Islet precursor cell (in vitro differentiated cells): ENCODE data around the gene YLPM1.

Experiments used
- DNase-seq: peaks from one replicate; pipeline ENCODE4 v3.0.0-alpha.2; 2018

Gene YLPM1

DNA sequence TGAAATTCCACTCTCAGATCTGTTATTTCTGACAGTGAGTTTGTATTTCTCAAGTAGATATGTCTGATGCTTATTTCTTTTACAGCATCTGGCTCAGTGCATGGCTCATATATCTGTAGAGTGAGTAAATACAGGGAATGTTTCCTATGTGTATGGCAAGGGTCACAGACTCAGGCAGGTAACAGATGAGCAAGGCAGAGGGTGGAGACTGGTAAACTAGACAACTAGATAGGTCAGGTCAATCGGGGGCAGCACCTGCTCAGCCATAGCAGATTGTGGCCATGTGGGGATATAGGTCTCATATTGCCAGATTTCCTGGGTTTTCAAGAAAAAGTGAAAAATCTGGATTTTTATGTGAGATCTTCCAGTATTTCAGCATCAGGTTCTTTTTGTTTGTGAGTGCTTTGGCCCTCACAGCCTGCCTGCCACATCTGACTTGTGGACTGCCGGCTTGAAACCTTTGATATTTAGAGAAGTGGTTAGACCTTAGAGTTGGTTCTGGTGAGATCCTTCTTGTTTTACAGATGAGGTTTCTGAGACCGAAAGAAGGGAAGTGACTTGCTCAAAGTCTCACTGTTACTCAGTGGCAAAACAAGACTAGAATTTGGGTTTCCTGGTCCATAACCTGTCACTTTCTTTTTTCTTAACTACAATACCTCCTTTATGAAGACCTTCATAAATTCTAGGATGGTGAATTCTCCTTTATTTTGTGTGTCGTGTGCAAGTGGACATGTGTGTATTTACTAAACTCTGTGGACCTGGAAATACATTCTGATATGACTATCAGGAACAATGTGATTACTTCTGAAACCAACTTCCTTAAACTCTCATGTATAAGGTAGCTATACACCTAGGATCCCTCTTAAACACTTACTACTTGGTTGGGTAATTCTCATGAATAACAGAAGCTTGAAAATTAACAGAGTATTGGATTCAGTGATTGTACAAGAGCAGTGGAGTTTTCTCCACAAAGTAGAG is 78.4 kb downstream of the YLPM1 start:
- DNase-seq = no peak

DNA sequence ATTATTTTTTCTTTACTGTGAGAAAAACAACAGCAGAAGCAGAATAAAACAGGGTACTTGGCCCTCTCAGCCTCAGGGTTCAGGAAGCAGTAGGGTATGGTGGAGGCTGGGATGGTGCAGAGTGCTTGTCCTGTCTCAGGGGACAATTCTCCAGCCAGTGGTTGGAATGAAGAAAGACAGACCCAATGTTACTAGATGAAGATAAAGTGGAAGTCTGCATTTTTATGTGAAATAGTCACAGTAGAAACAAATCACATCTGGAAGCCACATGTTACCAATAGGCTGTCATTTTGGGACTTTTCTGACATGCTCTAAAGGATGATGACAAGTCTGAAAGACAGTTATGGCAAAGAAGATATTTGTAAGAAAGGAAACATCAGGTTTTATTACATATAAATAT is 80.5 kb downstream of the YLPM1 start:
- DNase-seq = no peak

DNA sequence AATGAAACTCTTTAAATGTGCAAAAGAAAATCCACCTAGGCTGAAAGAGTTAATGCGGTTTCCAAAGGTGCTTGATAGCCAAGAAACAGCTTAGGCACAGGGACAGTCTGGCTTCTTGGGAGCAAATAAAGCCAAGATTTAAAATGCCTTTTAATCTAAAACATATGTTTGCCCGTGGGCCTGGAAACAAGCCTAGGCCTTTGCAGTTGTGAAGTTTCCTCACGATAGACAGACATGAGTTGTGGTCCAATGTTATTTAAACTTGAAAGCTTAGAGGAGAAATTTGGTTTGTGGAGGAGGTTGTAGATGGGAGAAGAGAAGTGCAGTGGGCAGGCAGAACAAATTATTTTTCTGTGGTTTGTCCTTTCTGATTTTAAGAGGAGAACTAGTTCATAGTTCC is 83.1 kb downstream of the YLPM1 start:
- DNase-seq = no peak

DNA sequence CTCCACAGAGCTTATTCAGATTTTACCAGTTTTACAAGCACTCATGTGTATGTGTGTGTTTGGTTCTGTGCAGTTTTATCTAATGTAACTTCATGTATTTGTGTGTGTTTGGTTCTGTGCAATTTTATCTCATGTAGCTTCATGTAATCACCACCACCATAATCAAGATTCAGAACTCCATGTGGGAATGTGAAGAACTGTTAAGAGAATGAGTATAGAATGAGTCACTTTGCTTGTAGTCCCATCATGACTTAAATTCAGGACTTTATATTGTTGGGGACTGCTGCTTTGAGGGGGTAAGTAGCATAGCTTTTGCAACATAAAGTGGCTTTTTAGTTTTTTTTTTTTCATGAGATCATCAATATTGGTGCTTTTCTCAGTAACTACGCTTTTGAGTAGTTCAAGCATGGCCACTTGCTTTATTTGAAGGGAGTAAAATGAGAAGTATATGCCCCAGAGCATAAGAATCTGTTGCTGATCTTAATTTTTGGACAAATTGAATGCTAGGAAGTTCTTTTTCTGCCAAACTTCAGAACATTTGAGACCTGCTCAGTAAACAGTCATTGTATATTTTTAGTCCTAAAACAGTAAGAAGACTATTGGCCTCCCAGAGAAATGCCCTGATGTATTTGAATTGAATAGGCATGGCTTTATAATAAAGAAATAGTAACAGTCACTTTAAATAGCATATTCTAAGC is 84.0 kb downstream of the YLPM1 start:
- no peak for DNase-seq

DNA sequence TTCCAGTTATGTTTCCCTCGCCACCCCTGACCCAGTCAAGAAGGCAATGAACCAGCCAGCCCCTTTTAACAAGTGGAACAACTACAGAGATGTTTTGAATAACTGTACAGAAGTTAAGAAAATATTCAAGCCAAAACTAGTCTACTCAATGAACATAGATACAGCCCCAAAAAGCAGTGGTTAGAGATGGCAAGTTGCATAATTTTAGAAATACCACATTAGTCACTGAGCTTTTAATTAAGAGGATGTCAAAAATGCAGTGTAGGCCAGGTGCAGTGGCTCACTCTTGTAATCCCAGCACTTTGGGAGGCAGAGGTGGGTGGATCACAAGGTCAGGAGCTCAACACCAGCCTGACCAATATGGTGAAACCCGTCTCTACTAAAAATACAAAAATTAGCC is 85.7 kb downstream of the YLPM1 start:
- DNase-seq = no peak

DNA sequence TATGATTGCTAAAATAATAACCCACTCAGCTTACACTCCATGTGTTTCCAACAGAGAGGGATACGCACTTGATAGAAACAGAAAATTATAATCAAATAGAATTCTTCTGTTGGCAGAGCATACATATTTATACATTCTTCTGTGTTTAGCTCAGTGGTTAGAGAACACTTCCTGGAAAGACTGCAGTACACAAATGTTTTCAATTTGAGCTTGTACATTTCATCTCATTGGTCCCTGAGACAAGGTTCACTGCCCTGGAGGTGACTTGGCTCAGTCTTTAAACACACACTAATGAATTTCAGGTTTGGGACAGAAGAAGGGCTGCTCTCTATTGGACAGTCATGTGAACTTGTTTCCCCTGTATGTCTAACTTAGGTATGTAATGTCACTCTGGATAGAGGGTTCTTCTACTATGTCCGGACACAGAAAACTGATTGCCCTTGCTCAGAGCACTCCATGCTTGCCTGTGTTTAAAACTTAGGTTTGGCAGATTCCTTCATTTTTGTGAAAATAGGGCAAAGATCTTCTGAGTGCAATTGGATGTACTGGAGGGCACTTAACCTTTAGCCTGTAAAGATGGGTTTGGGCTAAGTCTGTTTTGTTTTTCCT is 89.9 kb downstream of the YLPM1 start:
- no peak for DNase-seq

DNA sequence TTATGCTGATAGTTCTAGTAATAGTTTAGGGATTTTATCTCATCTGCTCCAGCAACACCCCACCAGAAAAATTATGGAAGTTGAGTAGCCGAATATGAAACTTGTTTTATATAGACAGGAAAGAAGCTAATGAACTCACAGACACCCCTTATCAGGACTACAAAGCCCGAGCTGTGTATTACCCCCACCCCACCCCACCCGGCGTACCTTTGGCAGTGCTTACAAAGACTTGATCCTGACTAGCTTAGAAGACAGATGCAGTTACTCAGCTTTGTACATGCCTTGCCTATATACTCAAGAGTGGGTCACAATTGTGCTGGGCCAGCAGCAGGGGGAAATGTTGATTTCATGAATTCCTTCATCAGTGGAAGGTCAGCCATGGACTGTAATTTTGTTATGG is 90.5 kb downstream of the YLPM1 start:
- no peak for DNase-seq

DNA sequence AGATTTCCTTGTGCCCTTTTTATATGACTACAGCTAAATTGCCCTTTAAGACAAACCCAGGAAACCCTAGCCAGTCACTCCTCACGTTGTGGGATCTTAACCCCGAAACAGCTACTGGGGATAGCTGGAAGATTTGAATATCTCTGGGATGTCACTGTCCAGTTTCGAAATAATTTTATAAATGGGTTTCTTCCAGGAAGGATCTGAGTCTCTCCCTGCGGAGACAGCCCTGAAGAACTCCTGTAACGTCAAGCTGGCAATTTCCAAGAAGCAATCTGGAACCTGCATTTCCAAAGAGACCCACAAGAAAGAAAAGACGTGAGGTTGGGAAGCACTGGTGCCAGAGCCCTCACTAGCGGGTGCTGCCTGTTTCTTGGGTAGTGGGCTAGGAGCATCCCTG is 91.9 kb downstream of the YLPM1 start:
- no peak for DNase-seq

DNA sequence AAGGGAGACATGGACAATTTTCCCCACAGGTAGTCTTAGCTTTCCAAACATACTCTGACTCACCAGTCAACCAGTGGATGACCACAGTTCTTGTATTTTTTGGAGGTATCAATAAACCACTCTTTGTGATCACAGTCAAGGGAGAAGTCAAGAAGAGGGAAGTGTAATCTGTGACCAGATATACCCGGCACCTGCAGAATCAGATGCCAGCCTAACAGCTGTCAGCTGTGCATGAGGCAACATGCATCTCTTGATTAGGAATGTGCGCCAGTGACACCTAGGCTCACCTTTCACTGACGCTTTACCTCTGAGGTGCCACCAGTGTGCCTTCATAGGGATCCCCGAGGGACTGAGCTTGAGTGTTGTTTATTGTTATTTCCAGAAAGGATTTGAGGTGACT is 92.8 kb downstream of the YLPM1 start:
- no peak for DNase-seq

DNA sequence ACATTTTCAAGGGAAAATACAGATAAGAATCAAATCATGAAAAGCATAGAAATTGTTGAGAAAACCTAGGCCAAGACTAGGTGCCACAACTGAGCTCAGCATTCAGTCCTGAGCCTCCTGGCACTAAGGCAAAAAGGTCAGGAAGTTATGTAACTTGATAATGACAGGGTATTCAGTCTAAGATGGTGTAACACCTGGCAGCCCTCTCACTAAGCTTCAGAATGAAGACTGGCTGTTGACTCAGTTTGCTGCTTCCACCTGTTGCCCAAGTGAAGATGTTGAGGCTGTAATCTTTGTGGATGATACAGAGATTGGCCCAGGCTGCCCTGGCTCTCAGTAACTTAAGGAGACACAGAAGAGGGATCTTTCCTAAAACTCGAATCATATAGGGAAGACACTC is 93.2 kb downstream of the YLPM1 start:
- no peak for DNase-seq

DNA sequence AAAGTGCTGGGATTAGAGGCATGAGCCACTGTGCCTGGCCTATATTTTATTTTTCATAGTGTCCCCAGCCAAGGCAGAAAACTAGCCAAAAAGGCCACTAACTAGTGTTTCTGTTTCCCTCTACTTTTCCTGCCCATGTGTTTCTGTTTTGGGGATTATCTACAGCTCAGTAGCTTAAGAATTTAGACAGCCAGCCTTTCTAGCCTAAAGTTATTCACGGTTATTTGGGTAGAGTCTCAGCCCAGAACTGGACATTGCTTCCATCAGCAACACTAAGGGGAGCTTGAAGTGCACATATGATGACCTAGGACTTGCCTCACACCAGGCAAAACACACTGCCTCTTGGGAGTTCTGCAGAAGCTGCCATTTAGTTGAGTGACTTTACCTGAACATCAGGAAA is 94.9 kb downstream of the YLPM1 start:
- no peak for DNase-seq

DNA sequence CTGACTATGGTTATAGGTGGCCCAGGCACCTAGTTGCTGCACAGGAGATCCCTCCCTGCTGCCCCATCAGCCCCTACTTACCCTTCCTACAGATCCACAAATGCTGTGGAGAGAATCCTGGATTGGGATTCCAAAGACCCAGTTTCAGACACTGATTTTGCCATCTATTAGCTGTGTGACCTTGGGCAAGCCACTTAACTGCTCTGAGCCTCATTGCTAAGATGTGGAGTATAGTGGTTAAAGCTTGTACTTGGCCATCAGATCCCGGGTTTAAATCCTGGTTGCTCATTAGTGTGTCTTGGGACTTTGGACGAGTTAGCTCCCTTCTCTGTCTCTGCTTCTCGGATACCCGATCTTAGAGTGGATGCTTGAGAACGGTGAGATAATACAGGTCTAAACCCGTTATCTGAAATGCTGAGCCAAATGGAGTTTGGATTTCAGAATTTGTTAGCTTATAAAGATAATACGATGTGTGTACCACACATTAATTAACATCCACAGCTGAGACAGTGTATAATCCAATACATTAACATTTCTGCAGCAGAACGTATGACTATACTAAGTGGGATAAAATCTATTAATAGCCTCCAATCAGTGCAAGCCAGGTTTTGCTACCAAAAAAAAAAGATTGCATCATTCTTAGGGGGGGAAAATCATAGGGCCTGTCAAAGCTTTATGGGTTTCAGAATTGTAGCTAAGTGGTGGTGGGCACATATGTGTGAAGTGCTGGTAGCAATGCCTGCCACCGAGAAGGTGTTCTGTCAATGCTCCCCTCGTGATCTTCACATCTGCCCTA is 96.8 kb downstream of the YLPM1 start:
- no peak for DNase-seq

DNA sequence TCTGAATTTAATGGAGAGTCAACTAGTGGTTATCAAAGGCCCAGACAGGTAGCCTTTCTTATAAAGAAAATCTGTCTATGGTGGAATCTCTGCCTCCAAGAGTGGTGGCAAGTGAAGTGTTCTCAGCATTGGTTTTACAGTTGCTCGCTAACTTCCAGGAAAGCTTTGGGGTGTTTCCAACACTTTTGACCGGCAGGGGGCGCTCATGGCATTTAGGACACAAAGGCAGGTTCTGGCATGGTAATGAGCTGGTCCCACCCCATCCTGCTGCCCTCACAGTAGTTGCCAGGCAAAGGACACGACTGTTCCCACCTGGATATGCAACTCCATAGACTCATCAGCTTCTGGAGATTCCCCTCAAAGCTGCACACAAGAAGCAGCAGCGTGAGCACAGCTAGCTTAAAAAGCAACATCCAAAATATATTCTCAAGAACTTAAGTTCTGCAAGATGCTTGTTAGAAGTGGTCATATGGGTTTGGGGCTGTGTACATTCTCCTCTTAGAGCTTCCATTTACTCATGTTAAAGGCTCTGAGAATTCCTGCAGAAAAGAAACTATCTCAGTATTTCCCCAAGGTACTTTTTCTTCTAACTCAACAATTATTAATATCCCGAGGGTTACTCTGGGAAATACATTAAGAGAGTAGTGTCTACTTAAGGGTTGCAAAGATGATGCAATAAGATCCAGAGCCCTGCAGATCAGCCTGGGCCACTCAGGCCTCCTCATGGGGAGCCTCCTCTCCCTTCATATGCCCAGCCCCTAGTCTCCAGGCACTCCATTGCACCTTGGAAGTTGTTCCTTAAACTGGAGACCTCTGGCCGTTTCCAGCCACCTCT is 98.0 kb downstream of the YLPM1 start:
- DNase-seq = peak; percentile 93

DNA sequence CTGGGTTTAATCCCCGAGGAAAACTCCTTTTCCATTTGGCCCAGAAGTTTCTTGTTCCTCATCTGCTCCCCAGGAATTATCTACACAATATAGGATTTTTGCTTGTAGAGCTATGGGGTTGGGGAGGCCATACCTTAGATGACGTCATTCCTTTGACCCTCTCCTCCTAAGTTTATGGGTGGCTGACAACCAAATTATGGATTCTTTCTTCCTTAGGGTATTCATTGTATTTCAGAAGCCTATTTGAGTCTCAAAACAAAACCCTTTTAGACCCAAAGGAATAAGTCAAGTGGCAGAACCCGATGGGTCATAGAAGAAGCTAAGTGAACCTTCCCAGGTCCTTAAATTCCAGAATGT is 98.6 kb downstream of the YLPM1 start:
- DNase-seq = no peak

DNA sequence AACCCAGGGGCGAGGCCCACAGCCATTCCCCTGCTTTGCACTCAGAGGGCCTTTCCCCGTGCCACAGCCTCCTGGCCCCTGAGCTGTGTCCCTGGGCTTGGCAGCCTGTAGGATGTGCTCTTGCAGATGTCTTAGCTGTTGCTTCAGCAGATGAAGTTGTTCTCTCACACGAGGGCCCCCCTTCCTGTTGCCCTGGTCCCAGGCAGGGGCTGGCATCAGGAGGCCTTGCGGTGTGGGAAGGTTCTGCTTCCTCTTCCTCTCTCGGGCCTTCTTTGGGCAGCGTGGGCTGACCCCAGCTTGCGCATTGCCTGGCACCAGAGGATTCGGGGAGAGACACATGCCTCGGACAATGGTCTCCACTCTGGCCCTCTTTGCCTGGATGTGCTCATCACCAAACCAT is 100.2 kb downstream of the YLPM1 start:
- DNase-seq = no peak

DNA sequence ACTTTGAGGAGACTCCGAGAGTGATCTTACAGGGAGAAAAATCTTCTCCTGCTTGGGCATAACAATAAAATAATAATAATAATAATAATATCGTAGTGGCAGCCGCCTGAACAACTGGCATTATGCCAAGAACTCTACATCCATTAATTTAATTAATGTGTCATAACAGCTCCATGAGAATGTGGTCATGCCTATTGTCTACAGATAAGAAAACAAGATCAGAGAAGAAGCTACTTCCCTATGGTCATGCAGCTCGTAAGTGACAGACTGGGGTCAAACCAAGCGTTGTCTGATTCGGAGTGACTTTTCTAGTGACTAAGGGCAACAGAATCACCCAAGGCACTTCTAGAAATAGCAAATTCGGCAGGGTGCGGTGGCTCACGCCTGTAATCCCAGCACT is 101.1 kb downstream of the YLPM1 start:
- no peak for DNase-seq

DNA sequence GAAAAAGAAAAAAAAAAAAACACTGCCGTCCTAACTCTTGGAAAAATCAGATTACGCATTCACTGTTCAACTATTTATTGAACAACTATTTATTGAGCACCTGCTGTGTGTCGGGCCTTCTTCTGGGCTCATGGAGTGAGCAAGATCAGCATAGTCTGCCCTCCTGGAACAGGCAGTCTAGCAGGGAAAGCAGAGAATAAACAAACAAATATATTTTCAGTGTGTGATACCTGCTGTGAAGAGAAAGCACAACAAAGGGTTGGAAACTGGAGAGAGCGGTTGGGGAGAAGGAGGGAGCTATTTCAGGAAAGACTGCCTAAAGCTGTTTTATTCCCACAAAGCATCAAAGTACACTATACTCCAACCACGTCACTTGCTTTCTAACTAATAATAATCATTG is 102.0 kb downstream of the YLPM1 start:
- DNase-seq = no peak

DNA sequence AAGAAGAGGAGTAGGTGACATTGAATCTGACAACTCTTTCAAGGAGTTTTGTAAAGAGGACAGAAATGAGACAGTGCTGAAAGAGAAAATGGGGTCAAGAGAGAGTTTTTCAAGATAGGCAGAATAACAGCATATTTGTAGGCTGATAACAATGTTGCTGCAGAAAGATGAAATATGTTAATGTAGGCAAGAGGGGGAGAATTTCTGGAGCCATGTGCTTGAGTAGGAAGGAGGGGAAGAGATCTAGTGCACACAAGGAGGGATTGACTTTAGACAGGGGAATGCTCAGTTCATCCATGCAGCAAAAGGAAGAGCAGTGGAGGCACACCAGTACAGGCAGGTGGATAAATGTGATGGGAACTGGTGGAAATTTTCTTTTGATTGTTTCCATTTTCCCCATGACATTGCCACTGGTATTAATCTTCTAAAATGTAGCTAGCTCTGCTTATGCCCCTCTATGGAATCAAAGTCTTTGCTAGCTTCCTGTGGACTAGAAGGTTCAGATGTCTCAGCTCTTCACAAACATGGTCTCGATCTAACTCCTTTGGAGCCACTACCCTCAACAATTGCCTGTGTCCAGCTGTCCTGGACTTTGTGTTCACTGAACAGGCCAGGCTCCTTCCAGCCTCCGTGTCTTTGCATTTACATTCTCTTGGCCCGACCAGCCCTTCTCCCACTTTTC is 103.7 kb downstream of the YLPM1 start:
- no peak for DNase-seq

DNA sequence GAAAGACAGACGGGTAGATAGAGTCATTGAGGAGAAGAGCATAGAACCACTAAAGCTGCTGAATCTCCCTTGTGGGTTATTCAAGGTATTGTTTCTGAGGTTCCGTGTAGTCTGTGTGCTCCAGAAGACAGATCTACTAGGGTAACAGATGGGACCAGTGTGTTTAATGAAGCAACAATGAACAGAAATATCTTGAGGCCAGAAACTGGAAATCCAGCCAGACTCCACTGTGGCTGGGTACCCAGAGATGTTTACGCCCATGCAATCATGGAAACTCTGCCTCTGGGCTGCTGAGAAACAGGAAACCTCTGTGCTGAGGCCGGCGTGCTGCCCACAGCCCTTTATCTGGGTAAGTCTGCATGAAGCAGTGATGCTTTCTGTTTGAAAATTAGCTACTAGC is 104.6 kb downstream of the YLPM1 start:
- no peak for DNase-seq

DNA sequence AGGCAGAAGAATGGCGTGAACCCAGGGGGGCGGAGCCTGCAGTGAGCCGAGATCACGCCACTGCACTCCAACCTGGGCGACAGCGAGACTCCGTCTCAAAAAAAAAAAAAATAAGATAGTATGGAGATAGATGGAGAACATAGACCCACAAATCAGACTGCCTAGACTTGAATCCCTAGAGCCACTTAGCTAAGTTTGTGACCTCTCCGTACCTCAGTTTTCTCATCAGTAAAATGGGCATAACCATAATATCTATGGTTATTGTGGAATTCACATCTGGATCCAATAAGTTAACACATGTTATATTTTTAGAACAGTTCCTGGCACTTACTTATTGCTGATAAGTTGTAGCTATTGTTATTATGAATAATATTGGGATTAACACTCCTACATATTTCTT is 105.6 kb downstream of the YLPM1 start:
- DNase-seq = no peak

DNA sequence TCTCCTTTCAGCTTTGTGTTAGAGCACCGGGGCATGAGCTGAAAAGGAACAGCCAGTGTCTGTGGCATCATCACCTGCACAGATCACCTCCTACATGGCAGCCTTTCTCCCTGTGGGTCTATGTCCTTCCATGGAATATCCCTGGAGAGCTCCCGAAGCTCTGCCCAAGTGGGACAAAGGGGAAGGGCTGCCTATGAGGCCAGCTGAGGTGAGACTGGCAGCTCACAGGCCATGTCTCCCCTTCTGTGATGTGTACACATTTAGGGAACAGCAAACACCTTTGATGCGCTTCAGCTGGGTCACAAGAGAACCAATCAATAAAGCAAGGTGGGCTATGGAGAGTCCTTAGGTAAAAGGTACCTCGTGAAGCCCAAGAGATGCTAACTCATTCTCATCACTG is 108.7 kb downstream of the YLPM1 start:
- no peak for DNase-seq

DNA sequence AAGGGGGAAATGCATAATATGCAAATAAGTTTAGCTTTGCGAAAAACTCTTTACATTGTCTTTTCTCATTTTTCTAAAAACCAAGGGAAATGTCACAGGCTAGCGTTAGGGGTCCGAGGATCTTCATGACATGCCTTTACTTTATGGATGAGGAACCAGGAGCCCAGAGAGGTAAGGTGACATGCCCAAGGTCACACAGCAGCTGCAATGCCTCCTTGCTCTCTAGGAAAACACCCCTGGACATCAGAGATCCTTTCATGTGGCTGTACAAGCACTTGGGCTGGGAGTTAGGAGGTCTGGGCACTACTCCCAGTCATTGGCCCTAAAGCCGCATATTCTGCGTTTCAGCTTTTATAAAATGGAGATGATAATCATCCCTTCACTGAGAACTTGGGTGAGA is 112.1 kb downstream of the YLPM1 start:
- DNase-seq = no peak
